Umbilical cord (tissue), 2 donors: ENCODE data around the gene CFAP300. TPM values are rescaled to one million over a fixed set of nuclear protein-coding genes. Genes with fewer than 3 reads are reported as not detected.

Source experiments
- DNase-seq: peaks from one replicate; pipeline ENCODE4 v3.0.0-alpha.2; 2015; ENCODE audit warnings: low spot score
- total RNA-seq: library from RNA; depleted of rRNA; stranded (reverse); fragments of >200 nt; gene quantifications from one replicate; pipeline ENCODE4 v1.2.3, GENCODE V29; 2014; ENCODE audit warnings: low replicate concordance; ENCODE audit not compliant: insufficient read depth

CFAP300 gene
- total RNA-seq: 21.7 TPM

GRCh38 chr11:102047305-102047924 is at the start of gene CFAP300:
TSS of gene CFAP300 (plus strand) at chr11:102047437. CDS start at chr11:102047471, 34 bp downstream.
- DNase-seq: peak; percentile 87

- DNase-seq: no peak
Measured at GRCh38 chr11:102001657-102002338, 45.4 kb upstream of the CFAP300 start.

DNA sequence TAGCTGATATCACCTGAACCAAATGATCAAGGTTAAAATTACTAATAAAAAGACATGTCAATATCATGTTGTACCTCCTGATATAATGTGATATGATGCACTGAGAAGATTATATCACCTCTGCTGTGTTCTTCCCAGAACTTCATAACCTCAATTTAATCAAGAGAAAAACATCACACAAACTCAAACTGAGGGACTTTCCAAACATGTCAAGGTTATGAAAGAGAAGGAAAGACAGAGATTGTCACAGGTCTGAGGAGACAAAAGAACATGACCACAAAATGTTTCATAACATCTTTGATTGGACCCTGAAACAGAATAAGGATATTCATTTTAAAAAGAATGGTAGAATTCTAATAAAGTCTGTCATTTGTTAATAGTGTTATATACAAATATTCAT is 43.0 kb upstream of the CFAP300 start:
- no peak for DNase-seq

GRCh38 chr11:102005306-102005705 is 41.9 kb upstream of the CFAP300 start:
- DNase-seq: no peak

- no peak for DNase-seq
Measured at GRCh38 chr11:102006835-102007566, 40.2 kb upstream of the CFAP300 start.

DNA sequence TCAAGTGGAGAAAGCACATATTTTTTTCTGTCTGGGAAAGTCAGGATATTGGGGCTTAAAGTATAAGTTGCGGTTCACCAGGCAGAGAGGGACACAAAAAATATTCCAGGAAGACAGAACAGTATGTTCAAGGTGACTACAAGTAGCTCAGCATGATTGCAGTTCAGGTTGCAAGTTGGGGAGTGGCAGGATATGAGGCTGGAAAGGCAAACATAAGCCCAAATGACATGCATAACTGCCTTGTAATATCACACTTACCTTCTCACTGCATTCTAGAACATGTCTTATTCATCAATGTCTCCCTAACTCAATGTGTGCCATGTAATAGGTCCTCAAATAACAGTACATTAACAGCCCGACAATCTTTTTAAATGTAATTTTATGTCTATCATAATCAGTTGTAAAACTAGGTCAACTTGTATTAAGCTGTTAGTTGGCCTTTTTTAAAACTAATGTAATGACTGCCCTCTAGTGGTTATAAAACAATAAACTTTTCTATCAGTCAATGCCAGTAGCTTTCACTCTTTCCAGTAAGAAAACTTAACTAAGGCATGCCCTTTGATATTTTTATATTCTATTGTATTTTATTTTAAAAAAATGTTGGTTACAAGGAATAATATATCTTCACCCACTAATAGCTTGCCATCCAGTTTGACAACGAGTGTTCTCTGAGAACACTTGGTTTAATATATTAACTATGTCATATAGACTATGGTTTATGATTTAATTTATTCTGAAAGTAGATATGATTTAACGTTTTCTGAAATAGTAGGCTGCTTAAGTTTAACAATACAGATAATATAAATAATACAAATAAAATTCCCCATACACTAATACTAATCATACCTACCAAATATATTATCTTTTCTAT is 39.4 kb upstream of the CFAP300 start:
- DNase-seq: peak; percentile 65

DNA sequence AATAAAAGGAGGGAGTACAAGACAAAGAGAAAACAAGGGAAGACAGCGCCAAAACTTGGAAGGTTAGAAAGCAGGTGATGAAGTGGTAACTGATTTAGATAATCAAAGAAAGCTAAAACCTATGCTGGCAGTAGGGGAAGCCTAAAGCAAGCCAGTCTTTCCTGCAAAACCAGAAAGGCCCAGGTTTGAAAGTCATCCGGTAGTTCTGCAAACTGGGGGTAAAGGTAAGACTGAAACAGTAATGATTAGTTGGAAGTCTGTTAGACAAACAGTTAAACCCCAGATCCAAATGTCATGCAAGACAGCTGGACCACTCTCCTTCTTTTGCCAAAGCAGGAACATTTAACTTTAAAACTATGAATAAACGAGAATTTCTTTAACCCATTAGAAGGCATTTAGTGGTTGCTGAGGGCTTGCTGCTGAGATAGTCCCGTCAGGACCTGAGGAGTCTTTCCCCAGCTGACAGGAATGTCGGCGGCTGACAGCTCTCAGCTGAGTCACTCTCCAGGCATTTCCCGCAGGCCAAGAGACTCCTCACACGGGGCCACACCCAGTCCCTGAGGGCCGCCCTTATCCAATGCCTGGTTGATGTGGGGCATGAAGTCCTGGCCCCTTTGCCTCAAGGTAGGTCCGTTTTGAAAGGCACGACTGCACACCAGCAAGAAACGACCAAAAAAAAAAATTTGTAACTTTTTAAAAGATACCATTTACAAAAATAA is 36.3 kb upstream of the CFAP300 start:
- DNase-seq: peak; percentile 93

- no peak for DNase-seq
Measured at GRCh38 chr11:102012946-102013345, 34.3 kb upstream of the CFAP300 start.

GRCh38 chr11:102014756-102015155 is 32.5 kb upstream of the CFAP300 start:
- peak; percentile 45 for DNase-seq

DNA sequence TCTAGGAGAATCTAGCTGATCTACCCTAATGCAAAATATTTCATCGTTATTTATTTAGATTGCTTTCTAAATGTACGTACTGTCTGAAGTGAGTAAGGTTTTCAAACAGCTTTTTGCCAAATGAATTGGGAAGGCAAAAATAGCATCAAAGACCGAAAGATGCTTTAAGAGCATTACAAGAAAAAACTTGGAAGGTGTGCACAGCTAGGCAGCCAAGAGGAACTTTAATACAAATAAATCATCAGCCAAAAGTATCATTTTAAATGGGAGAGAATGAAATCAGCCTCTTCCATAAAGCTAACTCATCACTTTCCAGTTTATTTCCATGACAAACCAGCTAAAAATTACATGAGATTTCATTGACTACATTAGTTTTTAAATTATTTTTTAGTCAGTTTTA is 30.2 kb upstream of the CFAP300 start:
- DNase-seq: no peak

GRCh38 chr11:102026217-102026616 is 21.0 kb upstream of the CFAP300 start:
- peak; percentile 65 for DNase-seq

- DNase-seq: peak; percentile 67
Measured at GRCh38 chr11:102026959-102027358, 20.3 kb upstream of the CFAP300 start.

DNA sequence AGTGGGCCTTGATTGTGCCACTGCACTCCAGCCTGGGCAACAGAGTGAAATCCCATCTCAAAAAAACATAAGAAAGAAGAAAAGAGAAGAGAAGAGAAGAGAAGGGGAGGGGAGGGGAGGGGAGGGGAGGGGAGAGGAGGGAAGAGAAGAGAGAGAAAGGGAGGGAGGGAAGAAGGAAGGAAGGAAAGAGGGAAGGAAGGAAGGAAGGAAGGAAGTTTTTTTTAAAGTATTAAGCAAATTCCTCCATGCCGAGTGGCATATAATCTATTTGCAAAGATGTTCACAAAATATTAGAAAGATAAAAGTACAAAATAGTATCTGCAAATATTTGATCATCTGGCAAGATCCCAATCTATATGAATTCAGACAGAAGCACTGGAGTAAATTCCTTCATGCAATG is 10.5 kb upstream of the CFAP300 start:
- DNase-seq: no peak

GRCh38 chr11:102046841-102047240 is 396 bp upstream of the CFAP300 start:
- no peak for DNase-seq

GRCh38 chr11:102050927-102051575 is 3.8 kb downstream of the CFAP300 start:
- DNase-seq: no peak

GRCh38 chr11:102061276-102061675 is 14.0 kb downstream of the CFAP300 start:
- peak; percentile 30 for DNase-seq

GRCh38 chr11:102062106-102062505 is 14.9 kb downstream of the CFAP300 start:
- DNase-seq: no peak

- DNase-seq: no peak
Measured at GRCh38 chr11:102064316-102064715, 17.1 kb downstream of the CFAP300 start.

- DNase-seq: no peak
Measured at GRCh38 chr11:102070766-102071165, 23.5 kb downstream of the CFAP300 start.
